A549 (cell line): ENCODE measurements around the gene LRP6. TPM values are rescaled to one million over a fixed set of nuclear protein-coding genes. Genes with fewer than 3 reads are reported as not detected.

Experiments
- ATAC-seq, 2 experiments: fragments of 200-7000 bp in 1 of 2; fragments of >200 bp in 1 of 2; cut with Nextera tagmentation in 1 of 2; cut with Tn5 transposase in 1 of 2; 3 replicates each; pipeline versions ENCODE4 v1.8.0 to v1.9.1; 2018 to 2020; ENCODE audit warnings: mild to moderate bottlenecking in 1 of 2, moderate library complexity in 1 of 2
- CTCF ChIA-PET: fragments of 300-600 bp; sonication (Branson Sonifier 250); formaldehyde crosslinking; extraction: SDS; loops from one replicate; lab custom pipeline; 2021; ENCODE audit warnings: antibody characterized with exemption, inconsistent platforms; lab: Yijun Ruan, JAX
- POLR2A ChIA-PET: fragments of 350-600 bp; formaldehyde crosslinking; extraction: SDS; loops from one replicate; lab custom pipeline; 2021; ENCODE audit warnings: antibody characterized with exemption, inconsistent platforms; lab: Yijun Ruan, JAX
- DNase-seq, 2 experiments: peaks; one replicate each; pipeline versions ENCODE4 v3.0.0 to v3.0.0-alpha.2; 2011 to 2016; ENCODE audit warnings: low read depth in 1 of 2, low spot score in 1 of 2
- FAIRE-seq: peaks from 2 replicates; lab custom pipeline; 2011; peaks lifted over from hg19 to GRCh38; lab: Jason Lieb, UNC
- H3K27ac ChIP-seq, 2 experiments: fragments of >200 bp; sonication (Bioruptor Twin); formaldehyde crosslinking; 3 replicates each; pipeline ENCODE4 v1.5.1; 2016 to 2017
- H3K4me1 ChIP-seq: fragments of >200 bp; sonication (Bioruptor Twin); formaldehyde crosslinking; 3 replicates; pipeline ENCODE4 v1.6.1; 2016
- H3K4me2 ChIP-seq: fragments of >200 bp; sonication (Bioruptor Twin); formaldehyde crosslinking; 3 replicates; pipeline ENCODE4 v1.6.1; 2016
- H3K4me3 ChIP-seq: fragments of >200 bp; sonication (Bioruptor Twin); formaldehyde crosslinking; 3 replicates; pipeline ENCODE4 v1.5.1; 2016
- H3K9me3 ChIP-seq: fragments of >200 bp; sonication (Bioruptor Twin); formaldehyde crosslinking; 3 replicates; pipeline ENCODE4 v1.6.1; 2016
- BCL3 ChIP-seq: fragments of >200 bp; sonication (Bioruptor Twin); formaldehyde crosslinking; IDR thresholded peaks from 3 replicates; pipeline ENCODE4 v1.6.1; 2016
- BHLHE40 ChIP-seq: IDR thresholded peaks from 2 replicates; pipeline ENCODE4 v1.6.1; 2012; ENCODE audit warnings: low read depth, low read length, inconsistent platforms
- CBX8 ChIP-seq: fragments of 200-600 bp; sonication (generic); IDR thresholded peaks from 2 replicates; pipeline ENCODE4 v1.6.1; 2016
- E2F6 ChIP-seq: IDR thresholded peaks from 2 replicates; pipeline ENCODE4 v1.6.1; 2012; ENCODE audit warnings: low read depth, borderline replicate concordance
- EHMT2 ChIP-seq: fragments of 200-600 bp; sonication (generic); IDR thresholded peaks from 2 replicates; pipeline ENCODE4 v1.6.1; 2016; ENCODE audit warnings: antibody characterized with exemption, low read depth, mild to moderate bottlenecking, moderate library complexity
- GATA3 ChIP-seq: IDR thresholded peaks from 2 replicates; pipeline ENCODE4 v1.6.1; 2012; ENCODE audit warnings: borderline replicate concordance
- HES2 ChIP-seq: fragments of >200 bp; sonication (Bioruptor Twin); formaldehyde crosslinking; IDR thresholded peaks from 2 replicates; pipeline ENCODE4 v1.6.1; 2016
- HMGXB4 ChIP-seq: fragments of 250-450 bp; sonication (Bioruptor Pico); IDR thresholded peaks from 2 replicates; pipeline ENCODE4 v1.5.0; 2021; ENCODE audit warnings: mild to moderate bottlenecking, moderate library complexity, borderline replicate concordance
- JUN ChIP-seq, 2 experiments: fragments of >200 bp; sonication (Bioruptor Twin); formaldehyde crosslinking; IDR thresholded peaks; 2 replicates in 1 of 2; 3 replicates in 1 of 2; pipeline ENCODE4 v1.6.1; 2016 to 2017
- MAFK ChIP-seq: fragments of 450-650 bp; IDR thresholded peaks from 2 replicates; pipeline ENCODE4 v1.6.1; 2014; ENCODE audit not compliant: partially characterized antibody
- MAX ChIP-seq: IDR thresholded peaks from 2 replicates; pipeline ENCODE4 v1.6.1; 2012
- MAZ ChIP-seq: fragments of 150-350 bp; IDR thresholded peaks from 2 replicates; pipeline ENCODE4 v1.6.1; 2014; ENCODE audit warnings: antibody characterized with exemption, low read depth, low read length, borderline replicate concordance
- NFE2L2 ChIP-seq: fragments of 150-350 bp; conservative IDR thresholded peaks from 2 replicates; pipeline ENCODE4 v1.6.1; 2014; ENCODE audit warnings: low read length
- NPAS2 ChIP-seq: fragments of 250-450 bp; sonication (Bioruptor Pico); IDR thresholded peaks from 2 replicates; pipeline ENCODE4 v1.8.0; 2022; ENCODE audit warnings: mild to moderate bottlenecking, moderate library complexity, borderline replicate concordance
- NR3C1 ChIP-seq: fragments of >200 bp; sonication (Bioruptor Twin); formaldehyde crosslinking; IDR thresholded peaks from 3 replicates; pipeline ENCODE4 v1.6.1; 2017
- PHF8 ChIP-seq: fragments of 200-600 bp; sonication (generic); IDR thresholded peaks from 2 replicates; pipeline ENCODE4 v1.6.1; 2016; ENCODE audit warnings: low read depth, mild to moderate bottlenecking, antibody characterized with exemption, moderate library complexity, borderline replicate concordance
- RARB ChIP-seq: fragments of 250-450 bp; sonication (Bioruptor Pico); IDR thresholded peaks from 2 replicates; pipeline ENCODE4 v1.8.0; 2021; ENCODE audit warnings: mild to moderate bottlenecking, moderate library complexity
- RNF2 ChIP-seq: fragments of 200-600 bp; sonication (generic); IDR thresholded peaks from 2 replicates; pipeline ENCODE4 v1.6.1; 2016; ENCODE audit warnings: low read depth, mild to moderate bottlenecking, antibody characterized with exemption, moderate library complexity, borderline replicate concordance
- SMC3 ChIP-seq: fragments of >200 bp; sonication (Bioruptor Twin); formaldehyde crosslinking; IDR thresholded peaks from 3 replicates; pipeline ENCODE4 v1.6.1; 2018; ENCODE audit warnings: inconsistent platforms
- TFCP2L1 ChIP-seq: fragments of 250-450 bp; sonication (Bioruptor Pico); IDR thresholded peaks from 2 replicates; pipeline ENCODE4 v1.5.0; 2021; ENCODE audit warnings: mild to moderate bottlenecking
- ZFP36 ChIP-seq: fragments of 450-650 bp; IDR thresholded peaks from 2 replicates; pipeline ENCODE4 v1.6.1; 2014; ENCODE audit warnings: borderline replicate concordance; ENCODE audit not compliant: partially characterized antibody
- WGBS: methylation state at CpG from one replicate; pipeline ENCODE4 v1.1.6; 2017; ENCODE audit errors: missing lambda C conversion rate; 5-methylcytosine and 5-hydroxymethylcytosine counted together
- polyA plus RNA-seq, 4 experiments: library from polyadenylated mRNA; depleted of rRNA in 3 of 4; stranded (reverse); fragments of >200 nt; fragmentation: RNase III in 1 of 4; extraction: RNeasy Plus Mini Kit Qiagen cat#74134 plus additional on column Dnase treatment in 1 of 4; gene quantifications; 2 replicates in 3 of 4; 3 replicates in 1 of 4; pipeline ENCODE4 v1.2.3, GENCODE V29; 2011 to 2017

Gene LRP6
- polyA plus RNA-seq, 2 of the 4 experiments (the other 2 are of a cell fraction), result 26.6 to 50.3 TPM

- TF ChIP-seq E2F6 (no peak), EHMT2 (no peak)
These were observed 64.7 kb downstream of the LRP6 start (continued) for GRCh38 chr12:12202105-12202504.

GRCh38 chr12:12201274-12201758 lies 65.5 kb downstream of the LRP6 start:
- TF ChIP-seq BHLHE40, result no peak
- TF ChIP-seq SMC3, result no peak
- no peak for TF ChIP-seq NPAS2 (CRISPR knock-in tag)
- TF ChIP-seq HES2, result no peak
- no peak for TF ChIP-seq RARB (CRISPR knock-in tag)
- no peak for TF ChIP-seq MAX
- no peak for TF ChIP-seq RNF2
- no peak for TF ChIP-seq NR3C1
- TF ChIP-seq MAFK, result no peak
- no peak for TF ChIP-seq CBX8
- no peak for TF ChIP-seq TFCP2L1 (CRISPR knock-in tag)
- no peak for TF ChIP-seq ZFP36
- no peak for TF ChIP-seq BCL3
- no peak for TF ChIP-seq HMGXB4
- TF ChIP-seq NFE2L2, result no peak
- Histone ChIP-seq H3K4me3 (no peak overlapping the region), H3K4me1 (peaks cover 17% of the 10 kb centered on the region), H3K9me3 (peaks cover 23% of the 10 kb centered on the region), H3K4me2 (no peak overlapping the region), H3K27ac (no peak overlapping the region)
- FAIRE-seq (no peak), ATAC-seq (no peak), DNase-seq (no peak)
- POLR2A ChIA-PET, result no interaction called here
- WGBS, result 95% methylated on average over 3 of the region's 3 CpGs
- CTCF ChIA-PET, result interaction anchor here (1.3 to 2.4 kb wide), 3 partner anchors 11 to 126 kb away, joined by 4 to 5 read pairs (median 5); no protein-coding TSS in a partner anchor

- ChIA-PET CTCF (interaction anchor here (0.8 to 2.4 kb wide), 5 partner anchors 10 to 283 kb away, joined by 3 to 5 read pairs (median 4); no protein-coding TSS in a partner anchor), POLR2A (no interaction called here)
- FAIRE-seq, result no peak
- Histone ChIP-seq H3K4me2 (no peak overlapping the region), H3K9me3 (peaks cover 24% of the 10 kb centered on the region), H3K4me3 (no peak overlapping the region), H3K27ac (no peak overlapping the region), H3K4me1 (peaks cover 17% of the 10 kb centered on the region)
- no peak for ATAC-seq
- 94% methylated on average over 2 of the region's 2 CpGs for WGBS
- TF ChIP-seq SMC3 (no peak), JUN (IDR thresholded peaks at IDR 0.05) (no peak), MAZ (no peak), GATA3 (no peak), RNF2 (no peak), PHF8 (no peak)
- no peak for DNase-seq
These were observed 66.5 kb downstream of the LRP6 start for GRCh38 chr12:12200363-12200762.
